Activated CD4-positive, alpha-beta T cell treated with anti-CD3 and anti-CD28 coated beads, Interleukin-2, amount 50 U/mL, for 24 hours (primary cell): ENCODE results near the gene FBXO15.

Experiments used
- DNase-seq, 2 donors: peaks; one replicate each; pipeline ENCODE4 v3.0.0-alpha.2; 2020; ENCODE audit warnings: low read depth in 1 of 2, low spot score in 1 of 2

FBXO15 gene, protein sequence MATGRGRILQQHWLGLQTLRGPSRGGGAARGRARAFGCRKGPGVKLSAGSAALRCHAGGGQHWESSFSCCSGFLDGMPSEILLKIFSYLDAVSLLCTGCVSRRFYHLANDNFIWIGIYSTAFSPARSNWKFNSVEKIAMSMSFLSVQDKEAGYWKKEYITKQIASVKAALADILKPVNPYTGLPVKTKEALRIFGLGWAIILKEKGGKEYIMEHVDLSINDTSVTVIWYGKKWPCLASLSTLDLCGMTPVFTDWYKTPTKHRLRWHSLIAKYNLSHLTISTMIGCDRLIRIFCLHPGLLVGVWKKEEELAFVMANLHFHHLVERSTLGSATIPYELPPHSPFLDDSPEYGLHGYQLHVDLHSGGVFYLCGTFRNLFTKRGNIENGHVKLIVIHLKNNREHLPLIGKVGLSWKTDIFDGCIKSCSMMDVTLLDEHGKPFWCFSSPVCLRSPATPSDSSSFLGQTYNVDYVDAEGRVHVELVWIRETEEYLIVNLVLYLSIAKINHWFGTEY

DNA sequence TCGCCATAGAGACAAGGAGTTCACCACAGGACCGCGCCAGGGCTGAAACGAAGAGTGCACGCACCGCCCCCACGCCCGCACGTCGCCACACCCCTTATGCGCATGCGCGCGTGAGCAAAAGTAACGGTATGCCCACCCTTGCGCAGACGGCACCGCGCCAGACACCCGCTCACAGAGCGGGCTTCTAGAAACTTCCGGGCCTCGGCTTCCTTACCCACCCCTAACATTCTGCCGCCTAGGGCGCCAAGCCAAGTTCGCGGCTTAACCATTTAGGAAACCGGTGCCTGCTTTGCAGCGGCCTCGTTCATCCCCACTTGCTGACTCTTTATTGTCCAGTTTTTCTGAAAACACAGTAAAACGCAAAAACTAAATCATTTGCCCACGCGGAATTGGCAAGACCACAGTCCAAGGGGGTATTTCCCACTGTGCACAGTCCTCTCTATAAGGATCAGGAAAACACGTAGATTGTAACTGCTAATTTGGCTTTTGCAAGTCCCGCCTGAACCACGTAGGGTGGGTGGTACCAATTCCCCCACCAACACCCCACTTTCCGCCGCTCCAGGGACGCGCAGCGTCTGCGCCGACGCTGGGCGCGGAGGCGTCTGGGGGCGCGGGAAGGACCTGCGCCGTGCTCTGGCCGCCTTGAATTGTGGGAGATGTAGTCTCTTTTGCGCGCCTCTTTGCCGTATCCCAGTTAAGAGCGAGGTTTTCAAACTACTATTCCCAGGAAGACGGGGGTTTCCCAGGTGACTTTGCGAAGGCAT, at the start of gene FBXO15, which contains the start of gene TIMM21:
FBXO15 (minus strand) TSS at position 56 of the 764 bp plus-strand sequence; CDS start at position 7, 49 bp downstream.
TIMM21 (plus strand) TSS at position 745 of the 764 bp plus-strand sequence. CDS start 286 bp downstream, outside the sequence.
- DNase-seq = peak; percentile 89 to 94

- DNase-seq = peak; percentile 4 to 42
Observed at GRCh38 chr18:74196220-74197119, 48.8 kb upstream of the FBXO15 start.

GRCh38 chr18:74194691-74195090, 47.1 kb upstream of the FBXO15 start:
- DNase-seq = no peak

GRCh38 chr18:74191577-74191976, 43.9 kb upstream of the FBXO15 start:
- no peak for DNase-seq

- DNase-seq = no peak
Observed at GRCh38 chr18:74190086-74190485, 42.5 kb upstream of the FBXO15 start.

DNA sequence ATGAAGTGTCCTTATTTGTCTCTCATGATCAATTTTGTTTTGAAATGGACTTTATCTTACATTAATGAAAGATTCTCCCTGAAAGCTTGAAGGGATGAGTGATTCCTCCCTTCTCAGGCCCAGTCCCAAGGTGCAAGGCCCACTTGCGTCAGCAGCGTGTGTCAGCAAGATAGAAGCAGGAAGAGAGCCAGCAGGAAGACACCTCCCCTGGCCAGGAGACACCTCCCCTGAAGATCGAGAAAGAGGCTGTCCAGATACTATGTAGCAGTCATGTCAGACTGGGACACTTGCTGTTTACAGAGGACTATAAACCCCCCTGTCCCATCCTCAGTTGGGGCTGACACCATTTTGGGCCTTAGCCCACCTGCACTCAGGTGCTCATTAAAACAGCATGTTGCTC, 39.0 kb upstream of the FBXO15 start:
- no peak for DNase-seq

DNA sequence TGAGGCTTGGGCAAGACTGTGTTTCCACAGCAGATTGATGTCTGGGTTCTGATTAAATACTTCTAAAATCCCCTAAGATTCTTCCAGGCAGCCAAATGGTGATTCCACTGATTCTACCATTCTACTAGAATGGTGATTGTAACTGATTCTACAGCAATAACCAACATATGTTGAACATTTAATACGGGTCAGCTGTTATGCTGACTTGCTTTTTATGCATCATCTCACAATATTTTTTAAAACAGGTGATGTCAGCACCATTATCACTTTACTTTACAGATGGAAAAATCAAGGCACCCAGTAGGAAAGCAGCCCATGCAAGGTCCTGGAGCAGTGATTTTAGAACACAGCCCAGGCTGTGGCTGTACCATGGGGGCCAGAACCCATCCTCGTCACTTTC, 38.2 kb upstream of the FBXO15 start:
- no peak for DNase-seq

- DNase-seq = no peak
Observed at GRCh38 chr18:74184875-74185274, 37.2 kb upstream of the FBXO15 start.

DNA sequence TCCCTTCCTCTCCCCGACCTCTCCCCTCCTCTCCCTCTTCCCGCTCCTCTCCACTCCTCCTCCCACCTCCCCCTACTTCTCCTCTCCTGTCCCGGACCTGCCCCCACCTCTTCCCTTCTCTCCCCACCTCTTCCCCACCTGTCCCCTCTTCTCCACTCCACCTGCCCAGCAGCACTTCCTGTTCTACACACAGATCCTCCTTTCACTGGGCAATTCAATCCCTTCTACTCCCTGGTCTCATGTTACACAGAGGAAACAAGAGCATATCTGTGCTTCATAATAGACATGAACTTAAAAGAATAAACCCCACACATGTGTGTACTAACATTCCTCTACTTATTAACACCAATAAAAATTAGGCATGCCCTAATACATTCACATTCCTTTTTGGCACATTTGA, 35.5 kb upstream of the FBXO15 start:
- DNase-seq = no peak

DNA sequence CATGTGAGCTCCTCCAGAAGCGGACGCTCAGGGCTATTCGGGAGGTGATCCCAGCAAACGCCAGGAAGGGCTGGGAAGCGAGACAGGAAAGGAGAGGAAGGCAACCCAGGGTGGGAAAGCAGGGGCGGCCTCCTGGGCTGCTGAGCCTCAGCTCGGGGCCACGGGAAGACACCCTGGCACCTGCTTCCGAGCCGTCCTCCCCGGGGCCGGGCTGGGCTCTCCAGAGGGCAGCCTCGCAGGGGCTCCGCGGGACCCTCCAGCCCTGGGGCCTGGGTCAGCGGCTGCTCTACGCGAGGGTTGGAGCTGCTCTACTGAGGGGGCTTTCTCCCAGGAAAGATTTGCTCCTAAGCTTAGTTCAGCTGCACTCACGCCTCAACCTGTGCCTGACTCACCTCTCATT, 34.7 kb upstream of the FBXO15 start:
- no peak for DNase-seq

DNA sequence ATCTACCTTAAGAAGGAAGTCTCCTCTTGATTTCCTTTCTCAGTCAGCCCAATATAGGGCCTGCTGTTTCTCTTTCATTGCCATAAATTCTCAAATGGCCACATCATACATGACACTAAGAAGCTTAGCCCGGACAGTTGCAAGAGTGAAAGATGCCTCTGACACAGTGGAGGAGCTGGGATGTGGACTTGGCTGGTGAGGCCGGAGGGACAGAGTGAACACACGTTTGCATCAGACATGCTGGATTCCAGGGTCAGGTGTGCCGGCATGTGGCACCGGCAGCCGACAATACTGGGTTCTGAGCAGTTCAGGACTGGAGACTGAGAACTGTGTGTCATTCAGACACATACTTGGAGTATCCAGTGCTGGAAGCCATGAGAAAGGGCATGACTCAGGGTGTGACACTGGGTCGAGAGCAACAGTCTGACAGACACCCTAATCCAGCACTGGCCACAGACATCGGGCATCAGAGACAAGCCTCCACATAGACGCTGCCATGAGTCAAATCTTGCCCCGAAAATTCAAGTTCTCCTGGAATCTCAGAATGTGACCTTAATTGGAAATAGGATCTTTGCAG, 32.1 kb upstream of the FBXO15 start:
- no peak for DNase-seq

GRCh38 chr18:74178884-74179283, 31.2 kb upstream of the FBXO15 start:
- no peak for DNase-seq

GRCh38 chr18:74175658-74176057, 28.0 kb upstream of the FBXO15 start:
- DNase-seq = no peak

GRCh38 chr18:74173434-74173750, 25.8 kb upstream of the FBXO15 start:
- DNase-seq = no peak

DNA sequence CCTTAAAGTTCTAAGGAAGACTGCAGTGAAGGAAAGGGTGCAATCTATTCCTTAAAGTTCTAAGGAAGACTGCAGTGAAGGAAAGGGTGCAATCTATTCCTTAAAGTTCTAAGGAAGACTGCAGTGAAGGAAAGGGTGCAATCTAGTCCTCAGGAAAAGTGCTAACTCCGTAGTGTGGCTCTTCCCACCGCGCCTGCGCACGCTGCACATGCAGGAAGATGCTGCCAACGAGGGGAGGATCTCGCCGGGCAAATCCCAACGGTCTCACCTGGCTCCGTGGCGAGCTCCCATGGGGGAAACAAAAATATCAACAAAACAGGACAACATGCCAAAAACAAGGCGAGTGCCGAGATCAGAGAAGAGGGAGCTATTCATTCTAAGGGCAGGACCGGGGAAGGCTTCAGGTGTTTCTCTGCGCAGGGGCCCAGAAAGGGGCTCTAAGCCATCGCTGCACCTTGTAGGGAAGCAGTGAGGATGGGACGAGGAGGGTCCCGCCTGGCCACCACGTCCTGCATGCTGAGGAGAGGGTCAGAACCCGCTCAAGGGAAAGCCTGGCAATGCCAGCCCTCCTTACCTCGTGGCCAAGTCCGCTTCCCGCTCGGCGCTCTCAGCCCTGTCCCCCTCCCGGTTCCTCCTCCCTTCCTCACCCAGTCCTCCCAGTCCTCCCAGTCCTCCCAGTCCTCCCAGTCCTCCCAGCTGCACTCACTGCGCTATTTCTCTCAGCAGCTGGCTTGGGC, 25.2 kb upstream of the FBXO15 start:
- no peak for DNase-seq

GRCh38 chr18:74171910-74172606, 24.4 kb upstream of the FBXO15 start:
- no peak for DNase-seq

- no peak for DNase-seq
Observed at GRCh38 chr18:74166386-74166785, 18.8 kb upstream of the FBXO15 start.

GRCh38 chr18:74163019-74163660, 15.5 kb upstream of the FBXO15 start:
- DNase-seq = no peak

- no peak for DNase-seq
Observed at GRCh38 chr18:74155276-74155675, 7.6 kb upstream of the FBXO15 start.
